SK-N-SH (cell line): ENCODE measurements around the gene ANKH. TPM values are rescaled to one million over a fixed set of nuclear protein-coding genes. Genes with fewer than 3 reads are reported as not detected.

Source experiments
- CTCF ChIA-PET: fragments of 300-600, 350-600 bp; formaldehyde crosslinking; extraction: SDS; loops from one replicate; lab custom pipeline; 2021; lab: Yijun Ruan, JAX
- POLR2A ChIA-PET: fragments of 350-600 bp; sonication (Branson Sonifier 250); formaldehyde crosslinking; extraction: SDS; loops from one replicate; lab custom pipeline; 2020; ENCODE audit warnings: antibody characterized with exemption, inconsistent platforms; lab: Yijun Ruan, JAX
- DNase-seq: peaks from one replicate; pipeline ENCODE4 v3.0.0; 2012
- H2AFZ ChIP-seq: fragments of 200-600 bp; sonication (generic); 2 replicates; pipeline ENCODE4 v1.8.1; 2016; ENCODE audit warnings: antibody characterized with exemption, mild to moderate bottlenecking, low read depth
- H3F3A ChIP-seq: fragments of 200-600 bp; sonication (generic); replicated peaks from 2 replicates; pipeline ENCODE3; 2016; ENCODE audit warnings: antibody characterized with exemption, mild to moderate bottlenecking; ENCODE audit not compliant: insufficient read depth
- H3K27ac ChIP-seq, 2 experiments: fragments of 200-500 bp in 1 of 2; fragments of 200-600 bp in 1 of 2; sonication (Bioruptor generic) in 1 of 2; sonication (generic), shearing (Covaris generic) in 1 of 2; 2 replicates each; pipeline versions ENCODE4 v1.5.1 to v1.6.1; 2014 to 2016; ENCODE audit warnings: low read depth in 2 of 2, inconsistent platforms in 1 of 2, low read length in 1 of 2, mild to moderate bottlenecking in 1 of 2, mixed read lengths in 1 of 2
- H3K27me3 ChIP-seq: fragments of 200-600 bp; sonication (generic), shearing (Covaris generic); 2 replicates; pipeline ENCODE4 v1.6.1; 2016; ENCODE audit warnings: mixed run types; ENCODE audit not compliant: insufficient read depth
- H3K36me3 ChIP-seq, 2 experiments: fragments of 200-500 bp in 1 of 2; fragments of 200-600 bp in 1 of 2; sonication (Bioruptor generic) in 1 of 2; sonication (generic) in 1 of 2; replicated peaks in 1 of 2; 2 replicates each; pipeline versions ENCODE3 to v1.5.1; 2014 to 2016; ENCODE audit warnings: low read length in 1 of 2, mild to moderate bottlenecking in 1 of 2; ENCODE audit not compliant: insufficient read depth in 2 of 2, control insufficient read depth in 1 of 2
- H3K4me1 ChIP-seq, 2 experiments: fragments of 200-500 bp in 1 of 2; fragments of 200-600 bp in 1 of 2; sonication (Bioruptor generic) in 1 of 2; sonication (generic), shearing (Covaris generic) in 1 of 2; 2 replicates each; pipeline versions ENCODE4 v1.5.1 to v1.6.1; 2014 to 2016; ENCODE audit warnings: low read depth in 1 of 2, low read length in 1 of 2, mixed run types in 1 of 2; ENCODE audit not compliant: insufficient read depth in 2 of 2, control insufficient read depth in 1 of 2
- H3K4me2 ChIP-seq: fragments of 200-600 bp; sonication (generic), shearing (Covaris generic); 2 replicates; pipeline ENCODE4 v1.6.1; 2017; ENCODE audit warnings: mixed run types
- H3K4me3 ChIP-seq, 2 experiments: fragments of 200-500 bp in 1 of 2; fragments of 200-600 bp in 1 of 2; sonication (Bioruptor generic) in 1 of 2; sonication (generic), shearing (Covaris generic) in 1 of 2; 2 replicates each; pipeline versions ENCODE4 v1.5.1 to v1.8.1; 2014 to 2016; ENCODE audit warnings: low read depth in 2 of 2, inconsistent platforms in 1 of 2, low read length in 1 of 2, mild to moderate bottlenecking in 1 of 2, mixed read lengths in 1 of 2, moderate library complexity in 1 of 2
- H3K79me2 ChIP-seq: fragments of 200-600 bp; sonication (generic); 2 replicates; pipeline ENCODE4 v1.8.1; 2017; ENCODE audit warnings: mild to moderate bottlenecking; ENCODE audit not compliant: insufficient read depth
- H3K9ac ChIP-seq: fragments of 200-600 bp; sonication (generic); 2 replicates; pipeline ENCODE4 v1.6.1; 2017; ENCODE audit warnings: mixed run types
- H3K9me2 ChIP-seq: fragments of 200-600 bp; sonication (generic); 2 replicates; pipeline ENCODE4 v1.6.1; 2017; ENCODE audit warnings: mixed run types
- H3K9me3 ChIP-seq: fragments of 200-600 bp; sonication (generic); 2 replicates; pipeline ENCODE4 v1.6.1; 2017; ENCODE audit warnings: mixed run types, mild to moderate bottlenecking, moderate library complexity
- H4K20me1 ChIP-seq: fragments of 200-600 bp; sonication (generic); 2 replicates; pipeline ENCODE4 v1.6.1; 2017; ENCODE audit warnings: mild to moderate bottlenecking, mixed run types; ENCODE audit not compliant: insufficient read depth
- CTCF ChIP-seq: fragments of 200-600 bp; sonication (generic); IDR thresholded peaks from 2 replicates; pipeline ENCODE4 v1.6.1; 2017; ENCODE audit warnings: antibody characterized with exemption, mild to moderate bottlenecking, moderate library complexity
- EZH2phosphoT487 ChIP-seq: fragments of 200-600 bp; sonication (generic); IDR thresholded peaks from 2 replicates; pipeline ENCODE4 v1.6.1; 2017; ENCODE audit warnings: low read depth, mixed run types, mild to moderate bottlenecking, antibody characterized with exemption, moderate library complexity, borderline replicate concordance
- FOXJ3 ChIP-seq: sonication (generic); formaldehyde crosslinking; IDR thresholded peaks from 2 replicates; pipeline ENCODE4 v1.5.1; 2020; ENCODE audit warnings: mild to moderate bottlenecking, missing genetic modification reagents
- FOXM1 ChIP-seq: IDR thresholded peaks from 2 replicates; pipeline ENCODE4 v1.4.0; 2012; ENCODE audit warnings: low read depth, mild to moderate bottlenecking
- GABPA ChIP-seq: IDR thresholded peaks from 2 replicates; pipeline ENCODE4 v1.4.0; 2012; ENCODE audit warnings: low read depth, mild to moderate bottlenecking
- IRF3 ChIP-seq: fragments of 150-350 bp; IDR thresholded peaks from 2 replicates; pipeline ENCODE4 v1.6.1; 2016; ENCODE audit warnings: mild to moderate bottlenecking, low read depth, low read length
- MAX ChIP-seq: IDR thresholded peaks from 2 replicates; pipeline ENCODE4 v1.4.0; 2012; ENCODE audit warnings: low read depth
- NFIC ChIP-seq: IDR thresholded peaks from 2 replicates; pipeline ENCODE4 v1.4.0; 2012; ENCODE audit warnings: borderline replicate concordance
- NRF1 ChIP-seq: IDR thresholded peaks from 2 replicates; pipeline ENCODE4 v1.6.1; 2012; ENCODE audit warnings: low read depth, mild to moderate bottlenecking, low read length
- POLR2AphosphoS5 ChIP-seq: IDR thresholded peaks from 2 replicates; pipeline ENCODE4 v1.6.1; 2012; ENCODE audit warnings: low read depth, low read length
- RAD21 ChIP-seq: IDR thresholded peaks from 2 replicates; pipeline ENCODE4 v1.6.1; 2012; ENCODE audit warnings: mild to moderate bottlenecking, low read length
- REST ChIP-seq: IDR thresholded peaks from 2 replicates; pipeline ENCODE4 v1.6.1; 2012; ENCODE audit warnings: mild to moderate bottlenecking, low read depth, low read length, moderate library complexity
- RXRA ChIP-seq: IDR thresholded peaks from 2 replicates; pipeline ENCODE4 v1.4.0; 2012; ENCODE audit warnings: low read depth, mild to moderate bottlenecking, borderline replicate concordance
- TCF12 ChIP-seq: IDR thresholded peaks from 2 replicates; pipeline ENCODE4 v1.4.0; 2012
- YY1 ChIP-seq: IDR thresholded peaks from 2 replicates; pipeline ENCODE4 v1.4.0; 2012; ENCODE audit warnings: low read depth, mild to moderate bottlenecking
- ZBTB33 ChIP-seq: IDR thresholded peaks from 2 replicates; pipeline ENCODE4 v1.4.0; 2012; ENCODE audit warnings: low read depth, borderline replicate concordance
- WGBS: methylation state at CpG from one replicate; pipeline ENCODE4 v1.1.6; 2017; ENCODE audit warnings: low lambda C conversion rate; 5-methylcytosine and 5-hydroxymethylcytosine counted together
- polyA plus RNA-seq, 3 experiments: library from polyadenylated mRNA; depleted of rRNA; stranded (reverse); fragments of >200 nt; gene quantifications; 2 replicates each; pipeline ENCODE4 v1.2.3, GENCODE V29; 2012

The ANKH gene
- polyA plus RNA-seq, 1 of the 3 experiments (the other 2 are of a cell fraction): 22.0 TPM

GRCh38 chr5:14699807-14700400 is 171.7 kb downstream of the ANKH start:
- Histone ChIP-seq H4K20me1 (no peaks in the 10 kb centered on the region), H3K36me3 (peaks cover 33 to 57% of the 10 kb centered on the region in 2 experiments), H3K27me3 (no peaks in the 10 kb centered on the region), H2AFZ (no peak overlapping the region), H3K4me1 (no peaks in the 10 kb centered on the region), H3K4me3 (no peak overlapping the region), H3K27ac (no peak overlapping the region), H3F3A (no peaks in the 10 kb centered on the region), H3K9ac (no peak overlapping the region), H3K9me2 (no peaks in the 10 kb centered on the region), H3K9me3 (no peaks in the 10 kb centered on the region), H3K4me2 (no peak overlapping the region), H3K79me2 (0 out of 2 replicates have a peak, but pooled peaks cover 3% of the 10 kb centered on the region)
- no peak for DNase-seq
- ChIA-PET CTCF (interaction anchor here (1.2 to 1.4 kb wide), 2 partner anchors 8 to 303 kb away, joined by 3 read pairs; no protein-coding TSS in a partner anchor), POLR2A (no interaction called here)
- WGBS: 87% methylated on average over 8 of the region's 8 CpGs
- no peak for TF ChIP-seq NFIC
- no peak for TF ChIP-seq POLR2AphosphoS5
- TF ChIP-seq IRF3: no peak
- TF ChIP-seq EZH2phosphoT487: no peak
- TF ChIP-seq CTCF: no peak
- no peak for TF ChIP-seq REST
- TF ChIP-seq FOXJ3 (CRISPR knock-in tag): no peak
- no peak for TF ChIP-seq RXRA
- no peak for TF ChIP-seq FOXM1
- no peak for TF ChIP-seq YY1
- TF ChIP-seq TCF12: no peak
- no peak for TF ChIP-seq RAD21
- no peak for TF ChIP-seq MAX
- no peak for TF ChIP-seq GABPA
- no peak for TF ChIP-seq NRF1
- no peak for TF ChIP-seq ZBTB33
